GM12872 (cell line): ENCODE data around the gene ITPR1.

Experiments
- CTCF ChIP-seq: IDR thresholded peaks from 3 replicates; pipeline ENCODE4 v1.5.1; 2011; ENCODE audit warnings: low read depth, mild to moderate bottlenecking, low read length, moderate library complexity; ENCODE audit not compliant: insufficient read depth

The ITPR1 gene

DNA sequence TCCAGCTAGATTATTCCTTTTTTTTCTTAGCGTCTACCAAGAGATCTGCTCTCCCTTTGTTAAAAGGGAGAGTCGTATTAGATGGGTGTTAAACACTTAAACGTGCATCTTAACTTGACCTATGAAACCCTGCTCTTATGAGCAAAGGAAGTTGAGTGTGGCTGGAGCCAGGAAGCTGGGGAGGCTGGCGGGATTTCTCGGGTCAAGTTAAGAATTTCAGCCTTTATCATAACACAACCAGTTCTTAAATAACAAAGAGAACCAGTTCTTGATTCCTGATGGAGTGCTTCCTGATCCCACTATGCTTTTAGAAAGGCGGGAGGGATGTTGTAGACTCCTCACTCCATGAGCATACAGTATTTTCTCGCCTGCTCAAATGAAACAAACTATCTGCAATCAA, 215.1 kb downstream of the ITPR1 start:
- TF ChIP-seq CTCF, result no peak

- TF ChIP-seq CTCF, result no peak
Measured at GRCh38 chr3:4709341-4709740, 216.2 kb downstream of the ITPR1 start.

GRCh38 chr3:4710191-4710590, 217.0 kb downstream of the ITPR1 start:
- no peak for TF ChIP-seq CTCF

DNA sequence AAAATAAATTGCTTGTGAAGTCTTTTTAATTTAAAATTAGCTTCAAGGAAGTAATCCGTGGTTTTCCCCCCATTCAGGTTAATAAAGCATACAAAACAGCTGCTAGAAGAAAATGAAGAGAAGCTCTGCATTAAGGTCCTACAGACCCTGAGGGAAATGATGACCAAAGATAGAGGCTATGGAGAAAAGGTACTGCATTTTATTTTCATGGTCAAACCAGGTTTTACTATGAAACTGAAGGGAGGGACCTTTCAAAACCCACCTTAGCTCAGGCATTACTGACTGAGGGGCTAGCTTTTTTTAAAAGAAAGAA, 218.5 kb downstream of the ITPR1 start:
- TF ChIP-seq CTCF, result no peak

DNA sequence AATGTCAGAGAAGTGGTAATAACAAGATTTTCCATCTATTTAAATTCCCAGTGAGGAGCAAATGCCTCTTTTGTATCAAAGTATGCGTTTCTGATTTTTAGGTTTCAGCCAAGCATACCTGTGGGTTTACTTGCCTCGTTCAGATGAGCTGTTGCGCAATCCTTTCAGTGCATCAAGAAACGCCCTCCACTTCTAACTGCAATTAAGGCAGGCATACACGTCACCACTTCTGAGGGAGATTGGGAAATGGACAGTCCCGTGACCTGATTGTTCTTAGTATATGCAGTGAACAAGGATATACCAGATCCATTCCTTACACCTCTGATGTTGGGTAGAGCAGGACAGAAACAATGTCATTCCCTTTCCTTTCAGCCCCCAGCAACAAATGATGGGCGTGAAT, 219.0 kb downstream of the ITPR1 start:
- TF ChIP-seq CTCF, result no peak

DNA sequence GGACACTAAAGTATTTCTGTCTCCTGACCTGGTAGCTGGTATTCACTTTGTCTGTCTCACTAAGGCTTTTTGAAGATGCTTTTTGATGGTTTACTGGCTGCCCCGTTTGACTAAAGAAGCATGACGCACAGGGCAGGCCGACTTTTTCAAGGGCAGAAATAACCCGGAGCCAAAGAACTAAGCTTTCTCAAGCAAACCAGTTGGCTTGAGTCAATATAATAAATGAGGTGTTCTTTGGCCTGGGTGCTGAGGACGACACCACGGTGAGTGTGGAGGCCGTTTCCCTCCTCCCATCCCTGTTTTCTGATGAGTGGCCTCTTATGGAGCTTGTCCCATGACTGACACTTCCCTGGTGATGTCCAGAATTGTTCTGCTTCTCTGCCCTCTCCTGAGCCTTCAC, 220.9 kb downstream of the ITPR1 start:
- TF ChIP-seq CTCF, result no peak

DNA sequence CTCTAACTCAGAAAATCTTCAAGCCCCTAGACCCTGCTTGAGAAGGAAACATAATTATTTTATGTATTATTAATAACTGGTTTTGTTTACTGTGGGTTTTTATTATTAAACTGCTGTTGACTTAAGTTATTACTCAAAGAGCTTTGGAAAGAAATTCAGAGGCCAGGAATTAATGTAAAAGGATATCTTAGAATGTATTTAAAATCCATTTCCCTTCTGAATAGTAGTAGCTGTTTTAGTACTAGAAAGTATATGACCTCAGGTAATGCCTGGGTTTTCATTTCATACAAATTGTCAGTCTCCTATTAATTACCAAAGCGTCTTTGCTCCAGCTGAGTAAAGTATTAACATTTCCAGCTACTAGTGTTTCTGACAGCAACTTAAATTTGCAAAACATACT, 223.1 kb downstream of the ITPR1 start:
- no peak for TF ChIP-seq CTCF
